Kidney capillary endothelial cell (primary cell): ENCODE data around the gene NOC2L.
"Not testable (repeated sequence)": the region's sequence is repeated elsewhere in the genome, so short reads cannot be mapped to it uniquely, and the experiment has no call there.

Experiments used
- DNase-seq: peaks from one replicate; pipeline ENCODE4 v3.0.0-alpha.2; 2018; ENCODE audit warnings: low spot score

The NOC2L gene

DNA sequence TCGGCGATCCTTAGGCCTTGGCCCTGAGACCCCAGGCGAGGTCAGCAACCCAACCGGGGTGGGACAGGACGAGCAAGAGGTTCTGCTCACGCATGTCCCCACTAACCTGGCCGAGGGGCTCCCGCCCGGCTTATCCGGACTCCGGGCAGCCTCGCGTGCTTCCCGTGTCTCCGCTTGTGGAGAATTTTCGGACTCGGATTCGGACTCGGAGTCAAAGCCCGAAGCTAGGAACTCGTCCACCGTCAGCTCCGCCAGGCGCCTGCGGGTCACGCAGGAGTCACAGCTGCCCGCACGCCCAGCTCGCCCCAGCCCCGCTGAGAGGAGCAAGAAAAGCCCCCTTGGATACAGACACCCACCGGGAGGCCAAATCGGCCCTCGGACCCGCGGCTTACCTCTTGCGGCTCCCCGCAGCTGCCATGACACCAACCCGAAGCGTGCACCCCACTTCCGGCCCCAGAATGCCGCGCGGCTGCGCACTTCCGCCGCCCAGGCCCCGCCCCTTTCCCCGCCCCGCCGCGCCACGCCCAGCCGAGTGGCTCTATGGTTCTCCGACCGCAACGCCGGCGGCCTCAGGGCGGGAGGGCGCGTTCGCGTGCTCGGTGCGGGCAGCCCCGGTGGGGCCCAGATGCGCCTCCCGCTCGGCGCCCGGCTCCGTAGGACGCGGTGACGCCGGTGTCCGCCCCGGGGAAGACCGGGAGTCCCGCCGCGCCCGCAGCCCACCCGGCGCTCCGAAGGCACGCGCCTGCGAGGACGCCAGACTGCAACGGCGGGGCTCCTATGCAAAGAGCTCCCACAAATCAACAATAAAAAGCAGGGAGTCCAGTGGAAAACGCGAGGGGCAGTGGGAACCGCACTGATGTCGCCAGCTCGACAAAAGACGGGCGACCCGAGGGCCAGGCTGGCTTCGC, at the start of gene NOC2L:
TSS of gene NOC2L (minus strand) at position 434 of the 908 bp plus-strand sequence. CDS start at position 418, 16 bp downstream.
- DNase-seq, result peak; percentile 84

- DNase-seq, result no peak
Observed at GRCh38 chr1:1006305-1007159, 47.5 kb upstream of the NOC2L start.

DNA sequence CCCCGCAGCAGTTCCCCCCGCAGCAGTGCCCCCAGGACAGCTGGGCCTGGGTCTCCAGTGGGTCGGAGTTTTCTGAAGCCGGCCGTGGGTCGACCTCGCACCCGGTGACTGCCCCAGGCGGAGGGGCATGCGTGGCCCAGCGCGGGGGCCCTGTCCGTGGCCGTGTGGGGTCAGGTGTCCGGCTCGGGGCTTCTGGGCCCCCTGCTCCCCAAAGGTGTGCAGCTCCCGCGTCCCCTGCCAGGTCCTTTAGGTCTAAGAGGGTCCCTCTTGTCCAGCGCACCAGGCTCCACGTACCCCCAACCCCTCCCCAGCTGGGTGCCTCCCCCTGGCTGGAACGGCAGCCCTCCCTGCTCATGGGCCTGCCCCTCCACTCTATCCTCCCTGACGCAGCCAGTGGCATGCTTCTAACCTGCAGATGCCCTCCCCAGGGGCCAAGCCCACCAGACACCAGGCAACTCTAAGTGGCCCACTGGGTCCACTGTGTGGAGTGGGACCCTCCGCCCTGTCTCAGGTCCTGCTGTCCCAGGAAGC, 46.8 kb upstream of the NOC2L start:
- no peak for DNase-seq

DNA sequence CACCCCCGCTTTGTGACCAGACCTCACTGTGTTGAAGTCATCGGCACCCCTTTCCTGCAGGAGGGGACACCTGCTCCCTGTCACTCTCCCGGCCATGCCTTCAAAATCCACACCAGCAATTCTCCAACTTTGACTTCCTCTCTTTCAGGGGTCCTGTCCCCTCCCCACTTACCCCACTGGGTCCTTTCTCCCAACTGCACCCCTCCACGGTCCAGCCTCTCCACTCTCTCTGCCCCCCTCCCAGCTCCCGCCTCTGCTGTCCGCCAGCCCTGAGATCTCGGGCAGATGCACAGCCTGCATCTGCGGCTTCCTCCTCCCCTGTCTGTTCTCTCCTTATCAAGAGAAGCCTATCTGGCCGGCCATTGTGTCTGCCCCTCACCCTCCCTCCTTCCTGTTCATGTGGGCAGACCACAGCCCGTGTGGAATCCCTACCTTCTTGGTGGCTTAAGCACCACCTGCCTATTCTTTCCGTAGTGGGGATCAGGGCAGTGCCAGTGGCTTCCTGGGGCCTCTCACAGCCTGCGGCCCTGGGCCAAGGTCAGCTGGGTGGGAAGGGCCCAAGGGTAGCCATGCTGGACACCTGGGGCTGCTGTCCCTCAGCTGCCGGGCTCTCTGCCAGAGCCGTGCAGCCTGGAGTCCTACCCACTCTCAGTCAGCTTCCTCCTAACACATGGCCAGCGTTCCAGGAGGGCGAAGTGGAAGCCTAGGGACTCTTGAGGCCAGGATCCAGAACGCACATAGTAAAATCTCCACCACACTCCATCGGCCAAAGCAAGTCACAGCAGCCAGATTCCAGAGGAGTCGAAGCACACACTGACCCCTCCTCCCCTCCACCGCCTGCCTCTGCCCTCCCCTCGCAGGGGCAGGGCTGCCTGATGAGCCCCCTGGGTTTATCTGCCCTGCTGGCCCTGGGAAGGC, 46.0 kb upstream of the NOC2L start:
- DNase-seq, result no peak

DNA sequence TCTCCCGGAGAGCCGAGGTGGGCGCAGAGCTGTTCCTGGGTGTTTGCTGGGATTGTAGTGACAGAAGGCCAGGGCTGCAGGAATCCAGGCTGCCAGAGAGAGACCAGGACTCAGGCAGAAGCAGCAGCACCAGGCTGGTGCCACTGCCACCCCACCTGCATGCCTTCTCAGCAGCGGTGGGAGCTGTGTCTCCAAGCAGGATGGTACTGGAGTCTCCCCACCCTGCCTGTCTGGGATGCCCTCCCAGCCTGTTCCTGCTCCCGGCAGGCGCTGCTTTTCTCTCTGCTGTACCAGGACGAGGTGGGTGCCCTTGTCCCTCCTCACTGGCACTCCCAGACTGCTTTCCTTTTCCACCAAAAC, 45.3 kb upstream of the NOC2L start:
- no peak for DNase-seq

DNA sequence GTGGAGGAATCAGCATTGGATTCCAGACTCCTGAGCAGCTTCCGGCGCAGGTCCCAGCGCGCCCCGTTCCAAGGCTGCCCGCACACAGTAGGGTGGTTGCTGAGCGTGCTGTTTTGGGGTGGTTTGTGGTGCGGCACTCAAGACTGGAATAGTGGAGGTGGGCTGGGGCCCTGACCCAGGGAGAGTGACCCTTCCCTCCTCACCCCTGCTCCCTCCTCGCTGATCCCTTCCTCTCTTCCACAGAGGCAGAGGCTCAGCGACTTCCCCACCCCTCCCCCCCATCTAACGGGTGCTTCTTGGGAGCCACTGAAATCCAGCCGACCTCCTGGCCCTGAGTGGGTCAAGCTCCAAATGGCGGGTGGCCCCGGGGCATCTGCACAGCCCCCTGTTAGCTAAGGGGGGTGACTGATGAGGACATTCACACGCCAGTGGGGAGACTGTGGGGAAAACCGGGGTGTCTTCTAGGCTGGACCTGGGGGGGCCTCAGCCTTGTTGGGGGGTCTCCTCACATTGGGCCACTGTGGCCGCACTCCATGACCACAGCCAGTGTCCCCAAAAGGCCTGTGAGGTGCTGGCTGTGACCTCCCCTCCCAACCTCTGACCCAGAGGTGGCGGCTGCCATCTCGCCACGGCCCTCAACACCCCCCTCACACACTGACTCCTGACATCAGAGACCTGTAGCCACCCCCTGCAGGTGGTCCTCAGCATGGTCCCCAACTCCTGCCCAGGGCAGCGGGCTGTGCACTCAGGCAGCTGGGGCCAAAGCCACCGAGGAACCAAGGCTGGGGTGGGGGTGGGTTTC, 44.8 kb upstream of the NOC2L start:
- DNase-seq, result no peak

GRCh38 chr1:1001057-1001783, 42.2 kb upstream of the NOC2L start:
- no peak for DNase-seq

- peak; percentile 63 for DNase-seq
Observed at GRCh38 chr1:1000357-1001056, 41.5 kb upstream of the NOC2L start.

DNA sequence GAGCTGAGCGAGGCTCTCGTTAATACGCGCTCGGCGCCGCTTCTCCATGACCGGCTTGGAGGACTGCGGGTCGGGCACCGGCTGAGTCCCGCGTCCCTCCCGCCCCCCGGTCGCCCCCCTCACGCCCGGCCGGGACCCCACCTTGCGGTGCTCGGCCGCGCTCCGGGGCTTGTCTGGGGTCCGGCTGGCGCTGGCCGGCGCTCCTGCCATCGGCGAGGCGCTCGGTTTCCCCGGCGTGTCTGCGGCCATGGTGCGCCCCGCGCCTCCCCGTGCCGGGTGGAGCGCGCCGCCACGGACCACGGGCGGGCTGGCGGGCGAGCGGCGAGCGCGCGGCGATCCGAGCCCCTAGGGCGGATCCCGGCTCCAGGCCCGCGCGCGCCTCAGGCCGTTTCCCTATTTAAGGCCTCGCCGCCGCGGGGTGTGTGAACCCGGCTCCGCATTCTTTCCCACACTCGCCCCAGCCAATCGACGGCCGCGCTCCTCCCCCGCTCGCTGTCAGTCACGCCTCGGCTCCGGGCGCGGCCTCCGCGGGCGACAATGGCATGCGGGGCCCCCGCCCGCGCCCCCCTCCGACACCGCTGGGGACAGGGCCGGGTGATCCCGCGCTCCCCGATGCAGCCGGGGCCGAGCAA, 40.8 kb upstream of the NOC2L start, which contains the start of gene HES4:
TSS of gene HES4 (minus strand) at position 373 of the 632 bp plus-strand sequence. CDS start at position 249, 124 bp downstream.
- peak; percentile 79 for DNase-seq

DNA sequence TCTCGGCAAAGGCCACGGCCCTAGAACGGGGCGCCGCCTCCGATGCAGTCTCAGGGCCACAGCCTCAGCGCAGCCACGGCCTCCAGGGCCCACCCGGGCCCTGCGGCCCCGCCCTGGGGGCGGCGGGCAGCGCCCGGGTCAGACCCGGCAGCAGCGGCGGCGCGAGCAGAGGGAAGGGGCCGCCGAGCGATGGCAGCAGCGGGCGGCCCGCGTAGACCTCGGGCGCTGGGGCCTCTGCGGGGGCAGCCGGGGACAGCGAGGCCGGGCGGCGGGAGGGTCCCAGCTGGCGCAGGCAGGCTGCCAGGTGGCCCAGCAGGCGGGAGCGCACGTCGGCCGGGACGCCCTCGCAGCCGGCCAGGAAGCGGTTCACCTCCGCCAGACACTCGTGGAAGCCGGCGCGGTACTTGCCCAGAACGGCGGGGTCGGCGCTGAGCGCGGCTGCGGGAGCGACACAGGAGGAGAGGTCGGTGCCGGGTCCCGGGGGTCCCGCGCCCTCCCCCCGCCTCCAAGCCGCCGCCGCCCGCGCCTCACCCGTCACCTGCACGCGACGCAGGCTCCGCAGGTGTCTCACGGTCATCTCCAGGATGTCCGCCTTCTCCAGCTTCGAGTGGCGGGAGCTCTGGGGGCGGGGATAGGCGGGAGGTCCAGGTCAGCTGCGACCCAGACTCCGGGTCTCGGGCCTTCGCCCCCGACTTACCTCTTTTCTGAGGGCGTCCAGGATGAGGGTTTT, 40.1 kb upstream of the NOC2L start:
- DNase-seq, result no peak

GRCh38 chr1:998745-998994, 39.6 kb upstream of the NOC2L start:
- DNase-seq, result no peak

DNA sequence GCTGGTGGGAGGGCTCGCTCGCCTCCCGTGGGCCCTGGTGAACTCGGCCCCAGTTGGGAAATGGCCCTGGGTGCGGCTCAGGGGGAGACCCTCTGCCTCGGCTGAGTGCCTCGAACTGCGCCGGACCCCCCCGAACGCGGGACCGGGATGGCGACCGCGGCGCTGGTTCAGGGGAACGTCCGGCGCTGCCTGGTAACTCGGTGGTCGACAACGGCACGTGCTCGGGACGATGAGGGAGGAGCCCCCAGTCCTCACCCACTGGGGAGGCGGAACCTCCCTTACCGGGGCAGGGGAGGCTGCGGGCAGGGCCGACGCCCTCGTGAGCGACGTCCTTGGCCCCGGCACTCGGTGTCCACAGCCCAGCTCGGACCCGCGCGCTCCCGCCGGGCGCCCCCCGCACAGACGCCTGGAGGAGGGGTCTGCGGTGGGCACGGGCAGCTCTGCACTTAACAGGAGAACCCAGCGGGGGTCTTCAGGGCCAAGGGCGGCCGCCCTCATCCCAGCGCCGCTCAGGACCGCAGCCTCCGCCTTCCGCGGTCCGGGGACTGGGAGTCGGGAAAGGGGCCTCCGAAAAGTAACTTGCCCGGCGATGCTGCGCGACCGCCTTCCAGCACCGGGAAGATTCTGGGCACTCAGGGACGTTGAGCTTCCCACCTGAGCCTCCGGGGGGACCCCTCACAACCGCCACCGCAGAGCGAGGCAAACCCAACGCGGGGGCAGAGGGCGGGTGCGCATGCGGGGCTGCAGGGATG, 39.1 kb upstream of the NOC2L start:
- DNase-seq, result no peak

DNA sequence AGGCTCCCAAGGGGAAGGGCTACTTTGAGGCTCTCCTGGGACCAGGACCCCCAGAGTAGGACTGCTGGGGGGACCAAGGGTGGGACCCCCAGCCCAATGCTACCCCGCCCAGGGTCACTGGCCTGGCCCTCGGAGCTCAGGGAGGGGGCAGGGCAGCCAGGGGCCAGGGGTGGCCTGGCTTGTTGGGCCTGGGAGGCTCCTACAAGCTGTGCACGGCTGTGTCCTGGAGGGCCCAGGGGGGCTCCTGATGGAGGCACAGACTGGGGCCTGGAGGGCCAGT, 38.6 kb upstream of the NOC2L start:
- DNase-seq, result no peak

GRCh38 chr1:996851-997712, 38.0 kb upstream of the NOC2L start:
- no peak for DNase-seq

GRCh38 chr1:995665-996633, 36.9 kb upstream of the NOC2L start:
- DNase-seq, result no peak

DNA sequence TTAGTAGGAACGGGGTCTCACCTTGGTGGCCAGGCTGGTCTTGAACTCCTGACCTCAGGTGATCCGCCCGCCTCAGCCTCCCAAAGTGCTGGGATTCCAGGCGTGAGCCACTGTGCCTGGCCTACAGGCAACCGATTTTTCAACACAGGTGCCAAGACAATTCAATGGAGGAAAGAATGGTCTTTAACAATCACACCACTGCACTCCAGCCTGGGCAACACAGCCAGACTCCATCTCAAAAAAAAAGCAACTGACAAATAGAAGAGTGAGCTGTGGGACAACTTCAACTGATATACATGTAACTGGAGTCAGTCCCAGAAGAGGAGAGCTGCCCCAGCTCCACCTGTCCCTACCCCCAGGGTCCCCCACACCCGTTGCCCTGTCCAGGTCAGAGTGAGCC, 35.5 kb upstream of the NOC2L start:
- DNase-seq, result not testable (repeated sequence)
